ENCODE data around the gene PCDHA10.
"Not testable (repeated sequence)": the region's sequence is repeated elsewhere in the genome, so short reads cannot be mapped to it uniquely, and the experiment has no call there.

The PCDHA10 gene, protein sequence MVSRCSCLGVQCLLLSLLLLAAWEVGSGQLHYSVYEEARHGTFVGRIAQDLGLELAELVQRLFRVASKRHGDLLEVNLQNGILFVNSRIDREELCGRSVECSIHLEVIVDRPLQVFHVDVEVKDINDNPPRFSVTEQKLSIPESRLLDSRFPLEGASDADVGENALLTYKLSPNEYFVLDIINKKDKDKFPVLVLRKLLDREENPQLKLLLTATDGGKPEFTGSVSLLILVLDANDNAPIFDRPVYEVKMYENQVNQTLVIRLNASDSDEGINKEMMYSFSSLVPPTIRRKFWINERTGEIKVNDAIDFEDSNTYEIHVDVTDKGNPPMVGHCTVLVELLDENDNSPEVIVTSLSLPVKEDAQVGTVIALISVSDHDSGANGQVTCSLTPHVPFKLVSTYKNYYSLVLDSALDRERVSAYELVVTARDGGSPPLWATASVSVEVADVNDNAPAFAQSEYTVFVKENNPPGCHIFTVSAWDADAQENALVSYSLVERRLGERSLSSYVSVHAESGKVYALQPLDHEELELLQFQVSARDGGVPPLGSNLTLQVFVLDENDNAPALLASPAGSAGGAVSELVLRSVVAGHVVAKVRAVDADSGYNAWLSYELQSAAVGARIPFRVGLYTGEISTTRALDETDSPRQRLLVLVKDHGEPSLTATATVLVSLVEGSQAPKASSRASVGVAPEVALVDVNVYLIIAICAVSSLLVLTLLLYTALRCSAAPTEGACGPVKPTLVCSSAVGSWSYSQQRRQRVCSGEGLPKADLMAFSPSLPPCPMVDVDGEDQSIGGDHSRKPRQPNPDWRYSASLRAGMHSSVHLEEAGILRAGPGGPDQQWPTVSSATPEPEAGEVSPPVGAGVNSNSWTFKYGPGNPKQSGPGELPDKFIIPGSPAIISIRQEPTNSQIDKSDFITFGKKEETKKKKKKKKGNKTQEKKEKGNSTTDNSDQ

DNA sequence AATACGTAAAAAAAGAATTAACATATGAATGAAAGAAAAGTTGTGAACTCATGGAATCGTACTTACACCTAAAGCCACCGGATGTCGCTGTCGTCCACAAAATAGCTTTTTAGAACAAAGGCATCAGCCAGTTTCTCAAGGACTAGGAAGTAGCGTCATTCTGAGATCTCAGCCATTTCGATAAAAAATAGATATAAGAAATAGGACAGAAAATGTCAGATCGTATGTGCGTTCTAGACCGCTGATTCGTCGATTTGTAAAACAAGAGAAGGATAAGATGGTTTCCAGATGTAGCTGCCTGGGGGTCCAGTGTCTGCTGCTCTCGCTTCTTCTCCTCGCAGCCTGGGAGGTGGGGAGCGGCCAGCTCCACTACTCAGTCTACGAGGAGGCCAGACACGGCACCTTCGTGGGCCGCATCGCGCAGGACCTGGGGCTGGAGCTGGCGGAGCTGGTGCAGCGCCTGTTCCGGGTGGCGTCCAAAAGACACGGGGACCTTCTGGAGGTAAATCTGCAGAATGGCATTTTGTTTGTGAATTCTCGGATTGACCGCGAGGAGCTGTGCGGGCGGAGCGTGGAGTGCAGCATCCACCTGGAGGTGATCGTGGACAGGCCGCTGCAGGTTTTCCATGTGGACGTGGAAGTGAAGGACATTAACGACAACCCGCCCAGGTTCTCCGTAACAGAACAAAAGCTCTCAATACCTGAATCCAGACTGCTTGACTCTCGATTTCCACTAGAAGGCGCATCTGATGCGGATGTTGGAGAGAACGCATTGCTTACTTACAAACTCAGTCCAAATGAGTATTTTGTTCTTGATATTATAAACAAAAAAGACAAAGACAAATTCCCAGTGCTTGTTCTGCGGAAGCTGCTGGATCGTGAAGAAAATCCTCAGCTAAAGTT, at the start of gene PCDHA10:
Gene PCDHA10 (plus strand): TSS at position 126 of the 903 bp plus-strand sequence. CDS start 152 bp downstream, at position 278.
- no peak for DNase-seq

DNA sequence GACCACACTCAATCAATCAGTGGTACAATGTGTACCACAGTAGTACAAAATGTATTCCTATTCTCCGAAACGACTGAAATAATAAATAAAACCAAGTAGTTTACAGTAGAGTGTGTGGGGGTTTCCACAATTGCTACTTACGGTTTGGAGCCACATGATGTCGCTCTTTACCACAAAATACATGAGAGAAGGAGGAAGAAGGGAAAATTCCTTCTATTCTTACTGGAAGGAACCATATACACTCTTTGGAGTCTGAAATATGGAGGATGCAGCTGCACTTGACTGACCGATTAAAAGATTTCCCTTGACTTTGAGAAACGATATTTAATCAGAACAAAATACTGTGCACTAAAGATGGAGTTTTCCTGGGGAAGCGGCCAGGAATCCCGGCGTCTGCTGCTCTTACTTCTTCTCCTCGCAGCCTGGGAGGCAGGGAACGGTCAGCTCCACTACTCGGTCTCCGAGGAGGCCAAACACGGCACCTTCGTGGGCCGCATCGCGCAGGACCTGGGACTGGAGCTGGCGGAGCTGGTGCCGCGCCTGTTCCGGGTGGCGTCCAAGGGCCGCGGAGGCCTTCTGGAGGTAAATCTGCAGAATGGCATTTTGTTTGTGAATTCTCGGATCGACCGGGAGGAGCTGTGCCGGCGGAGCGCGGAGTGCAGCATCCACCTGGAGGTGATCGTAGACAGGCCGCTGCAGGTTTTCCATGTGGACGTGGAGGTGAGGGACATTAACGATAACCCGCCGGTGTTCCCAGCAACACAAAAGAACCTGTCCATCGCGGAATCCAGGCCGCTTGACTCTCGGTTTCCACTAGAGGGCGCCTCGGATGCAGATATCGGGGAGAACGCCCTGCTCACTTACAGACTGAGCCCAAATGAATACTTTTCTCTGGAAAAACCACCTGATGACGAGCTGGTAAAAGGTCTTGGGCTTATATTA, 48.6 kb upstream of the PCDHA10 start, which contains the start of gene PCDHA4:
Gene PCDHA4 (plus strand): TSS at position 235 of the 942 bp plus-strand sequence.
- DNase-seq: no peak

GRCh38 chr5:140808241-140808888, 47.3 kb upstream of the PCDHA10 start:
- not testable (repeated sequence) for DNase-seq

- DNase-seq: no peak
Observed at GRCh38 chr5:140808889-140809291, 46.8 kb upstream of the PCDHA10 start.

GRCh38 chr5:140821375-140822280, 34.1 kb upstream of the PCDHA10 start, which contains the start of gene PCDHA5:
Gene PCDHA5 (plus strand): TSS chr5:140821613.
- no peak for DNase-seq

DNA sequence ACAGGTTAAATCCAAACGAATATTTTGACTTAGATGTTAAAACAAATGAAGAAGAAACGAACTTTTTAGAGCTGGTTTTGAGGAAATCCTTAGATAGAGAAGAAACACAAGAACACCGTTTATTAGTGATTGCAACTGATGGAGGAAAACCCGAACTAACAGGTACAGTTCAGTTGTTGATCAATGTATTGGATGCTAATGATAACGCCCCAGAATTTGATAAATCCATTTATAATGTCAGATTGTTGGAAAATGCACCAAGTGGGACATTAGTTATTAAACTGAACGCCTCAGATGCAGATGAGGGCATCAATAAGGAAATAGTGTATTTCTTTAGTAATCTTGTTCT, 33.4 kb upstream of the PCDHA10 start:
- DNase-seq: no peak

- not testable (repeated sequence) for DNase-seq
Observed at GRCh38 chr5:140822969-140823368, 32.7 kb upstream of the PCDHA10 start.

- DNase-seq: no peak
Observed at GRCh38 chr5:140823475-140823874, 32.2 kb upstream of the PCDHA10 start.

- no peak for DNase-seq
Observed at GRCh38 chr5:140827704-140828361, 27.9 kb upstream of the PCDHA10 start, which contains the start of gene PCDHA6. Gene PCDHA6 (plus strand): TSS chr5:140827960. CDS start chr5:140828092, 132 bp downstream.

DNA sequence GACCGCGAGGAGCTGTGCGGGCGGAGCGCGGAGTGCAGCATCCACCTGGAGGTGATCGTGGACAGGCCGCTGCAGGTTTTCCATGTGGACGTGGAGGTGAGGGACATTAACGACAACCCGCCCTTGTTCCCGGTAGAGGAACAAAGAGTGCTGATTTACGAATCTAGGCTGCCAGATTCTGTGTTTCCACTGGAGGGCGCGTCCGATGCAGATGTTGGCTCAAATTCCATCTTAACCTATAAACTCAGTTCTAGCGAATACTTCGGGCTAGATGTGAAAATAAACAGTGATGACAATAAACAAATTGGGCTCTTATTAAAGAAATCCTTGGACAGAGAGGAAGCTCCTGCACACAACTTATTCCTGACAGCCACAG, 27.3 kb upstream of the PCDHA10 start:
- DNase-seq: no peak

DNA sequence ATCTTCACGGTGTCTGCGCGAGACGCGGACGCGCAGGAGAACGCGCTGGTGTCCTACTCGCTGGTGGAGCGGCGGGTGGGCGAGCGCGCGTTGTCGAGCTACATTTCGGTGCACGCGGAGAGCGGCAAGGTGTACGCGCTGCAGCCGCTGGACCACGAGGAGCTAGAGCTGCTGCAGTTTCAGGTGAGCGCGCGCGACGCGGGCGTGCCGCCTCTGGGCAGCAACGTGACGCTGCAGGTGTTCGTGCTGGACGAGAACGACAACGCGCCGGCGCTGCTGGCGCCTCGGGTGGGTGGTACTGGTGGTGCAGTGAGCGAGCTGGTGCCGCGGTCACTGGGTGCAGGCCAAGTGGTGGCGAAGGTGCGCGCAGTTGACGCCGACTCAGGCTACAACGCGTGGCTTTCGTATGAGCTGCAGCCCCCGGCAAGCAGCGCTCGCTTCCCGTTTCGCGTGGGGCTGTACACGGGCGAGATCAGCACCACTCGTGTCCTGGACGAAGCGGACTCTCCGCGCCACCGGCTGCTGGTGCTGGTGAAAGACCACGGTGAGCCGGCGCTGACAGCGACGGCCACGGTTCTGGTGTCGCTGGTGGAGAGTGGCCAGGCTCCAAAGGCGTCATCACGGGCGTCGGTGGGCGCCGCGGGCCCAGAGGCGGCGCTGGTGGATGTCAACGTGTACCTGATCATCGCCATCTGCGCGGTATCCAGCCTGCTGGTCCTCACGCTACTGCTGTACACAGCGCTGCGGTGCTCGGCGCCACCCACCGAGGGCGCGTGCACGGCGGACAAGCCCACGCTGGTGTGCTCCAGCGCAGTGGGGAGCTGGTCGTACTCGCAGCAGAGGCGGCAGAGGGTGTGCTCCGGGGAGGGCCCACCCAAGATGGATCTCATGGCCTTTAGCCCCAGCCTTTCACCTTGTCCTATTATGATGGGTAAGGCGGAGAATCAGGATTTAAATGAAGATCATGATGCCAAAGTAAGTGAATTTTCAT, 25.9 kb upstream of the PCDHA10 start:
- DNase-seq: not testable (repeated sequence)

DNA sequence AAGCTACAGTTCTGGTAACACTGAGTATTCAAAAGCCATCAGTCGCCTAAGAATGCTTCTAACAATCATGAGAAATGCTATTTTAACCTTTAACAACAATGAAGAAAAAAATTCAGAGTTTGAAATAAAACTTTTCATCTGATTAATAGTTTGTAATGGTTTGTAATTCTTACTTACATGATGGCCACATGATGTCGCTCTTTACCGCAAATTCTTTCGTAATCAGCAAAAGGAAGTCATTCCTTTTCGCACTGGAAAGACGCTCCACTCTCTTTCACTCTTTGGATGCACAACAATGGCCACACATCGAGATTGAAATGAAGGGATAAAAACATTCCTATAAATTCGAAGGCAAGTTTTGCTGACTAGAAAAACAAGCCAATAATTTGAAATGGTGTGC, 21.7 kb upstream of the PCDHA10 start, which contains the start of gene PCDHA7:
Gene PCDHA7 (plus strand): TSS at position 277 of the 400 bp plus-strand sequence. CDS start 115 bp downstream, at position 392.
- DNase-seq: no peak

- DNase-seq: not testable (repeated sequence)
Observed at GRCh38 chr5:140834439-140835008, 21.2 kb upstream of the PCDHA10 start.

DNA sequence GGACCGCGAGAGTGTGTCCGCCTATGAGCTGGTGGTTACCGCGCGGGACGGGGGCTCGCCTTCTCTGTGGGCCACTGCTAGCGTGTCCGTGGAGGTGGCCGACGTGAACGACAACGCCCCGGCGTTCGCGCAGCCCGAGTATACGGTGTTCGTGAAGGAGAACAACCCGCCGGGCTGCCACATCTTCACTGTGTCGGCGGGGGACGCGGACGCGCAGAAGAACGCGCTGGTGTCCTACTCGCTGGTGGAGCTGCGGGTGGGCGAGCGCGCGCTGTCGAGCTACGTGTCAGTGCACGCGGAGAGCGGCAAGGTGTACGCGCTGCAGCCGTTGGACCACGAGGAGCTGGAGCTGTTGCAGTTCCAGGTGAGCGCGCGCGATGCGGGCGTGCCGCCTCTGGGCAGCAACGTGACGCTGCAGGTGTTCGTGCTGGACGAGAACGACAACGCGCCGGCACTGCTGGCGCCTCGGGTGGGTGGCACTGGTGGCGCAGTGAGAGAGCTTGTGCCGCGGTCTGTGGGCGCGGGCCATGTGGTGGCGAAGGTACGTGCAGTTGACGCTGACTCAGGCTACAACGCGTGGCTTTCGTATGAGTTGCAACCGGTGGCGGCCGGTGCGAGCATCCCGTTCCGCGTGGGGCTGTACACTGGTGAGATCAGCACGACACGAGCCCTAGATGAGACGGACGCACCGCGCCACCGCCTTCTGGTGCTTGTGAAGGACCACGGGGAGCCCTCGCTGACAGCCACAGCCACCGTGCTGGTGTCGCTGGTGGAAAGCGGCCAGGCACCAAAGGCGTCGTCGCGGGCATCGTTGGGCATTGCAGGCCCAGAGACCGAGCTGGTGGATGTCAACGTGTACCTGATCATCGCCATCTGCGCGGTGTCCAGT, 19.8 kb upstream of the PCDHA10 start:
- no peak for DNase-seq

DNA sequence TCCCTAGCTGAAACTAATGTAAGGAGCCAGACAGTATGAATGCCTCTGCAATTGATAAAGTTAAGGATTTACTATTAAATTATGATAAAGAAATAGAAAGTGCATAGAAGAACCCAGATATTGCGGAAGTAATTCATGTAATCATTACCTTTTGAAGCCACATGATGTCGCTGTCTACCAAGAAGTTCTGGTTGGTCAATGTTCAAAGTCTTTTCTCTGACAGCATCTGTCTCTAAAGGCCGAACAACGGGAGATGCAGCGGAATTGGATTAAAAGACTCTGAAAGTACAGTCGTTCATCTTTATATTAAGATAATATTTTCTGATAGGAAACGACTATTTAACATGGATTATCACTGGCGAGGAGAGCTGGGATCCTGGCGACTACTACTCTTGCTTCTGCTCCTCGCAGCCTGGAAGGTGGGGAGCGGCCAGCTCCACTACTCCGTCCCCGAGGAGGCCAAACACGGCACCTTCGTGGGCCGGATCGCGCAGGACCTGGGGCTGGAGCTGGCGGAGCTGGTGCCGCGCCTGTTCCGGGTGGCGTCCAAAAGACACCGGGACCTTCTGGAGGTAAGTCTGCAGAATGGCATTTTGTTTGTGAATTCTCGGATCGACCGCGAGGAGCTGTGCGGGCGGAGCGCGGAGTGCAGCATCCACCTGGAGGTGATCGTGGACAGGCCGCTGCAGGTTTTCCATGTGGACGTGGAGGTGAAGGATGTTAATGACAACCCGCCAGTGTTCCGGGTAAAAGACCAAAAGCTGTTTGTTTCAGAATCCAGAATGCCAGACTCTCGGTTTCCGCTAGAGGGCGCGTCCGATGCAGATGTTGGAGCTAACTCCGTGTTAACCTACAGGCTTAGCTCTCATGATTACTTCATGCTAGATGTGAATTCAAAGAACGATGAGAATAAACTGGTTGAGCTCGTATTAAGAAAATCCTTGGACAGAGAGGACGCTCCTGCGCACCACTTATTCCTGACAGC, 14.4 kb upstream of the PCDHA10 start, which contains the start of gene PCDHA8:
Gene PCDHA8 (plus strand): TSS at position 210 of the 985 bp plus-strand sequence. CDS start 135 bp downstream, at position 345.
- DNase-seq: no peak

Measured in SIG-M5 (cell line).